ENCODE measurements around the gene BTBD9. TPM values are rescaled to one million over a fixed set of nuclear protein-coding genes. Genes with fewer than 3 reads are reported as not detected.

Gene BTBD9
- total RNA-seq, 4 donors from 2014 or later = 8.6 to 34.1 (median 30.8) TPM

DNA sequence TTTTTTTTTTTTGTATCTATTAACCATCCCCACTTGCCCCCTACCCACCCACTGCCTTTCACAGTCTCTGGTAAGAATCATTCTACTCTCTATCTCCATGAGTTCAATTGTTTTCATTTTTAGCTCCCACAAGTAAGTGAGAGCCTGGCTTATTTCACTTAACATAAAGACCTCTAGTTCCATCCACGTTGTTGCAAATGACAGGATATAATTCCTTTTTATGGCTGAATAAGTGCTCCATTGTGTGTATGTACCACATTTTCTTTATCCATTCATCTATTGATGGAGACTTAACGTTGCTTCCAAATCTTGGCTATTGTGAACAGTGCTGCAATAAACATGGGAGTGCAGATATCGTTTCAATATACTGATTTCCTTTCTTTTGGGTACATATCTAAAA, 328.5 kb downstream of the BTBD9 start:
- Histone ChIP-seq H3K4me3 (no peak overlapping the region), H3K4me1 (peaks cover 0 to 11% (median 0%) of the 10 kb centered on the region in 4 donors), H3K27me3 (no peaks in the 10 kb centered on the region), H3K36me3 (peaks cover 0 to 2% (median 0%) of the 10 kb centered on the region in 4 donors), H3K9me3 (no peaks in the 10 kb centered on the region), H3K27ac (no peak overlapping the region)
- intact Hi-C loops (cut with DNase I; ENCODE audit: low total_unique reads) = no loop called here
- WGBS, 2 donors (ENCODE audit: low coverage in 1 of 2) = 65 to 75% methylated on average over 2 to 3 of the region's 3 CpGs
- TF ChIP-seq POLR2A (IDR thresholded peaks at IDR 0.05) (no peak), POLR2AphosphoS5 (IDR thresholded peaks at IDR 0.05) (no peak)
- no peak for DNase-seq
- in situ Hi-C loops (cut with MboI; ENCODE audit: low pct_ligation_motif_present in 1 of 4, low pct_unique_long_range_greater_than_20kb in 1 of 4, low sequenced_read_pairs in 3 of 4) = no loop called here

DNA sequence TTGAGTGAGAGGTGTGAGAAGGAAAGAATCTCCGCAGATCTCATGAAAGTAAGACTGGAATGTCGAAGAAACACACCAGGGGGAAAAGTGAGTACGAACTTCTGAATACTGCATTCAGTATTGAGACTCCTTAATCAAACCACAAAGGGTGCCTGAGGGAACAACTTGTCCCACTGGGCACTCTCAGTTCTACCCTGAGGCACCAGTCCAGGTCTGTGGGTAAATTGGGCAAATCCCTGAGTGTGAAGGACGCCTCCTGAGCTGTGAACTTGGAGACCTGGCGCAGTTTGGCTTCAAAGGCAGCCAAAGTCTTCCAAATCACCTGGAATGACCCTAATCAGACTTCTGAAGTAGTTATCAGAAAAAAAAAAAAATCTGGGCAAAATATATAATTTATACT, 329.7 kb downstream of the BTBD9 start:
- DNase-seq = no peak
- Histone ChIP-seq H3K27ac (no peak overlapping the region), H3K4me3 (no peak overlapping the region), H3K27me3 (no peaks in the 10 kb centered on the region), H3K4me1 (peaks cover 0 to 11% (median 0%) of the 10 kb centered on the region in 4 donors), H3K9me3 (no peaks in the 10 kb centered on the region), H3K36me3 (no peaks in the 10 kb centered on the region)
- intact Hi-C loops (cut with DNase I; ENCODE audit: low total_unique reads) (no loop called here), in situ Hi-C loops (cut with MboI; ENCODE audit: low pct_ligation_motif_present in 1 of 4, low pct_unique_long_range_greater_than_20kb in 1 of 4, low sequenced_read_pairs in 3 of 4) (no loop called here)
- WGBS, 2 donors (ENCODE audit: low coverage in 1 of 2) = 91 to 94% methylated on average over 4 to 5 of the region's 5 CpGs
- no peak for TF ChIP-seq POLR2A (IDR thresholded peaks at IDR 0.05)
- TF ChIP-seq, protein P1, sequence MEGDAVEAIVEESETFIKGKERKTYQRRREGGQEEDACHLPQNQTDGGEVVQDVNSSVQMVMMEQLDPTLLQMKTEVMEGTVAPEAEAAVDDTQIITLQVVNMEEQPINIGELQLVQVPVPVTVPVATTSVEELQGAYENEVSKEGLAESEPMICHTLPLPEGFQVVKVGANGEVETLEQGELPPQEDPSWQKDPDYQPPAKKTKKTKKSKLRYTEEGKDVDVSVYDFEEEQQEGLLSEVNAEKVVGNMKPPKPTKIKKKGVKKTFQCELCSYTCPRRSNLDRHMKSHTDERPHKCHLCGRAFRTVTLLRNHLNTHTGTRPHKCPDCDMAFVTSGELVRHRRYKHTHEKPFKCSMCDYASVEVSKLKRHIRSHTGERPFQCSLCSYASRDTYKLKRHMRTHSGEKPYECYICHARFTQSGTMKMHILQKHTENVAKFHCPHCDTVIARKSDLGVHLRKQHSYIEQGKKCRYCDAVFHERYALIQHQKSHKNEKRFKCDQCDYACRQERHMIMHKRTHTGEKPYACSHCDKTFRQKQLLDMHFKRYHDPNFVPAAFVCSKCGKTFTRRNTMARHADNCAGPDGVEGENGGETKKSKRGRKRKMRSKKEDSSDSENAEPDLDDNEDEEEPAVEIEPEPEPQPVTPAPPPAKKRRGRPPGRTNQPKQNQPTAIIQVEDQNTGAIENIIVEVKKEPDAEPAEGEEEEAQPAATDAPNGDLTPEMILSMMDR (IDR thresholded peaks at IDR 0.05) = no peak
- TF ChIP-seq EP300 (IDR thresholded peaks at IDR 0.05; ENCODE audit: low read depth) = no peak
- no peak for TF ChIP-seq POLR2AphosphoS5 (IDR thresholded peaks at IDR 0.05)

DNA sequence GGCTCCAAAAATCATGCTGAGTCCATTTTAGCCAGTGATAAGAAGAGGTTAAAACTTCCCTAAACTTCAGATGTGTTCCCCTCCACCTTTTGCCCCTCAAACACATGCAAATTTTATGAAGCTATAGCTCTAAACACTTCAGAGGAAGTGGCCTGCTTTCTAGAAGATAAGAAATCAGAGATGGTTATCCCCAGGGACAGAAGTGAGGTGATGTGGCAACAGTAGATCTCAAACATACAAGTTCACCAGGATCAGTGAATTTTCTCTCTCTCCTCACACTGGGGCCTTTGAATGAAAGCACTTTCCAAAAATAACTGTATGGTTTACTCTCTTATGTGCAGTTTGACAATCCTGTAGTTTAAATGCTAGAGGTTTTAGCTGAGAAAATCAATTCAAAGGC, 332.0 kb downstream of the BTBD9 start:
- Histone ChIP-seq H3K9me3 (no peaks in the 10 kb centered on the region), H3K27ac (no peak overlapping the region), H3K27me3 (no peaks in the 10 kb centered on the region), H3K4me3 (no peak overlapping the region), H3K36me3 (no peaks in the 10 kb centered on the region), H3K4me1 (peaks cover 0 to 11% (median 0%) of the 10 kb centered on the region in 4 donors)
- TF ChIP-seq, protein P1 (IDR thresholded peaks at IDR 0.05) = no peak
- TF ChIP-seq POLR2A (IDR thresholded peaks at IDR 0.05) (no peak), EP300 (IDR thresholded peaks at IDR 0.05; ENCODE audit: low read depth) (no peak)
- intact Hi-C loops (cut with DNase I; ENCODE audit: low total_unique reads) (no loop called here), in situ Hi-C loops (cut with MboI; ENCODE audit: low pct_ligation_motif_present in 1 of 4, low pct_unique_long_range_greater_than_20kb in 1 of 4, low sequenced_read_pairs in 3 of 4) (no loop called here)
- DNase-seq = no peak

DNA sequence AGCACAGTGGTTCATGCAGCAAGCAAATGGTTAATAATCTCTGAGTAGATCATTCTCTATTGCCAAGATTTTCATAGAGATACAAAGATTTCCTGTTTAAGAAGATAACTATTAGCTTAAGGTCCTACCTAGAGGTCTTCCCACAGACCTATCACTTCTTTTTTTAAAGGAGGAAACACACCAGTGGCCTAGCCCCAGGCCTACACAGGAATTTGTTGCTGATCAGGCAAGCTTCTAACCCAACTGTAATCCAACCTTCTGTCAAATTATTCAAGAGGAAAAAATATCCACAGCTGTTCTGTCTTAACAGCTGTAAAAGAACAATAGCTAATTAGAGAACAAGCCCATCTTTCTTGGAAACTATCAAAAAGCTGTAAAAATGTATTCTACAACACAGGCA, 332.8 kb downstream of the BTBD9 start:
- Histone ChIP-seq H3K36me3 (no peaks in the 10 kb centered on the region), H3K27me3 (no peaks in the 10 kb centered on the region)

More for the DNA sequence above, 332.8 kb downstream of the BTBD9 start:
- Histone ChIP-seq H3K4me1 (peaks cover 0 to 11% (median 0%) of the 10 kb centered on the region in 4 donors), H3K4me3 (no peak overlapping the region), H3K27ac (no peak overlapping the region), H3K9me3 (no peaks in the 10 kb centered on the region)
- no peak for DNase-seq
- intact Hi-C loops (cut with DNase I; ENCODE audit: low total_unique reads) = no loop called here
- TF ChIP-seq, protein P1 (IDR thresholded peaks at IDR 0.05) = no peak
- TF ChIP-seq POLR2AphosphoS5 (IDR thresholded peaks at IDR 0.05) (no peak), POLR2A (IDR thresholded peaks at IDR 0.05) (no peak), EP300 (IDR thresholded peaks at IDR 0.05; ENCODE audit: low read depth) (no peak)
- in situ Hi-C loops (cut with MboI; ENCODE audit: low pct_ligation_motif_present in 1 of 4, low pct_unique_long_range_greater_than_20kb in 1 of 4, low sequenced_read_pairs in 3 of 4) = no loop called here

Measured in transverse colon (tissue), 4 donors.